HepG2 (cell line): ENCODE measurements around the gene EXOC7. TPM values are rescaled to one million over a fixed set of nuclear protein-coding genes. Genes with fewer than 3 reads are reported as not detected.

ENCODE experiments used
- ARHGAP35 ChIP-seq: sonication (generic); formaldehyde crosslinking; IDR thresholded peaks from 2 replicates; pipeline ENCODE4 v1.9.0; 2022; ENCODE audit warnings: mild to moderate bottlenecking, inconsistent platforms, moderate library complexity, missing genetic modification reagents, borderline replicate concordance
- ATF2 ChIP-seq: sonication (generic); formaldehyde crosslinking; IDR thresholded peaks from 2 replicates; pipeline ENCODE4 v1.4.0; 2020; ENCODE audit warnings: missing genetic modification reagents
- ETV5 ChIP-seq: IDR thresholded peaks from 2 replicates; pipeline ENCODE4 v1.6.1; 2018; ENCODE audit warnings: missing biosample characterization, missing genetic modification reagents, inconsistent platforms, borderline replicate concordance
- HOXA7 ChIP-seq: sonication (generic); formaldehyde crosslinking; IDR thresholded peaks from 2 replicates; pipeline ENCODE4 v1.8.1; 2022; ENCODE audit warnings: mild to moderate bottlenecking, missing genetic modification reagents, moderate library complexity
- IRF2 ChIP-seq: IDR thresholded peaks from 2 replicates; pipeline ENCODE4 v1.6.1; 2018; ENCODE audit warnings: missing genetic modification reagents, missing compliant biosample characterization
- MAFF ChIP-seq: IDR thresholded peaks from 2 replicates; pipeline ENCODE4 v1.6.1; 2011; ENCODE audit warnings: low read depth, low read length, improper control_type of control experiment
- MZF1 ChIP-seq: sonication (generic); formaldehyde crosslinking; IDR thresholded peaks from 2 replicates; pipeline ENCODE4 v1.8.1; 2023; ENCODE audit warnings: mild to moderate bottlenecking, missing genetic modification reagents, borderline replicate concordance
- NCOA1 ChIP-seq: sonication (generic); formaldehyde crosslinking; IDR thresholded peaks from 2 replicates; pipeline ENCODE4 v1.9.0; 2021; ENCODE audit warnings: missing genetic modification reagents
- NFIC ChIP-seq: IDR thresholded peaks from 2 replicates; pipeline ENCODE4 v1.6.1; 2012; ENCODE audit warnings: mild to moderate bottlenecking, low read length, inconsistent platforms
- NR2C2 ChIP-seq: sonication (generic); formaldehyde crosslinking; IDR thresholded peaks from 2 replicates; pipeline ENCODE4 v1.4.0; 2020; ENCODE audit warnings: missing genetic modification reagents, mild to moderate bottlenecking, moderate library complexity, borderline replicate concordance
- PPARG ChIP-seq: conservative IDR thresholded peaks from 2 replicates; pipeline ENCODE4 v1.6.1; 2016; ENCODE audit warnings: missing biosample characterization, missing genetic modification reagents
- RFX3 ChIP-seq: IDR thresholded peaks from 2 replicates; pipeline ENCODE4 v1.6.1; 2016; ENCODE audit warnings: missing biosample characterization, missing genetic modification reagents
- RXRA ChIP-seq: sonication (generic); formaldehyde crosslinking; IDR thresholded peaks from 2 replicates; pipeline ENCODE4 v1.5.1; 2020; ENCODE audit warnings: missing genetic modification reagents
- RXRB ChIP-seq: IDR thresholded peaks from 2 replicates; pipeline ENCODE4 v1.6.1; 2016; ENCODE audit warnings: borderline replicate concordance, missing genetic modification reagents, missing compliant biosample characterization
- SAP130 ChIP-seq: IDR thresholded peaks from 2 replicates; pipeline ENCODE4 v1.6.1; 2016; ENCODE audit warnings: low read depth
- TEAD3 ChIP-seq: optimal IDR thresholded peaks from 2 replicates; pipeline ENCODE3; 2016; ENCODE audit warnings: borderline replicate concordance
- ZMYM3 ChIP-seq: sonication (generic); formaldehyde crosslinking; IDR thresholded peaks from 2 replicates; pipeline ENCODE4 v1.5.1; 2020; ENCODE audit warnings: mild to moderate bottlenecking, missing genetic modification reagents
- ZNF12 ChIP-seq: sonication (generic); formaldehyde crosslinking; IDR thresholded peaks from 2 replicates; pipeline ENCODE4 v1.5.0; 2020; ENCODE audit warnings: missing genetic modification reagents
- ZNF607 ChIP-seq: sonication (generic); formaldehyde crosslinking; IDR thresholded peaks from 2 replicates; pipeline ENCODE4 v1.5.1; 2020; ENCODE audit warnings: missing genetic modification reagents, mild to moderate bottlenecking, borderline replicate concordance
- ZNF614 ChIP-seq: IDR thresholded peaks from 2 replicates; pipeline ENCODE4 v1.6.1; 2018; ENCODE audit warnings: missing biosample characterization, missing genetic modification reagents, inconsistent platforms, borderline replicate concordance
- ZNF749 ChIP-seq: sonication (generic); formaldehyde crosslinking; IDR thresholded peaks from 2 replicates; pipeline ENCODE4 v1.8.0; 2022; ENCODE audit warnings: mild to moderate bottlenecking, missing genetic modification reagents, moderate library complexity, borderline replicate concordance
- polyA plus RNA-seq, 8 experiments: library from polyadenylated mRNA; depleted of rRNA in 3 of 8; stranded (reverse) in 7 of 8; unstranded in 1 of 8; fragments of >200 nt; fragmentation: Illumina TruSeq in 4 of 8; extraction: Trizol in 4 of 8; gene quantifications; 2 replicates each; pipeline versions ENCODE4 v1.2.1 to v1.2.3, GENCODE V29; 2011 to 2016; ENCODE audit warnings: low read depth in 4 of 8, missing spikeins in 1 of 8, mixed read lengths in 1 of 8; ENCODE audit not compliant: insufficient read depth in 1 of 8
- total RNA-seq, 5 experiments: library from RNA; depleted of rRNA; stranded (reverse); fragments of >200 nt; fragmentation: Illumina TruSeq; extraction: Trizol; gene quantifications; 2 replicates each; pipeline ENCODE4 v1.2.3, GENCODE V29; 2016; ENCODE audit warnings: low read depth in 1 of 5
- TF ChIP-seq, protein P1 (sequence below): sonication (generic); formaldehyde crosslinking; IDR thresholded peaks from 2 replicates; pipeline ENCODE4 v1.5.1; 2020; ENCODE audit warnings: mild to moderate bottlenecking, missing genetic modification reagents

Gene EXOC7
- total and polyA plus RNA-seq, 2 of the 13 experiments (the other 11 are each of a cell fraction or from before 2014, with no cell fraction given), result 86.9 to 116 TPM

DNA sequence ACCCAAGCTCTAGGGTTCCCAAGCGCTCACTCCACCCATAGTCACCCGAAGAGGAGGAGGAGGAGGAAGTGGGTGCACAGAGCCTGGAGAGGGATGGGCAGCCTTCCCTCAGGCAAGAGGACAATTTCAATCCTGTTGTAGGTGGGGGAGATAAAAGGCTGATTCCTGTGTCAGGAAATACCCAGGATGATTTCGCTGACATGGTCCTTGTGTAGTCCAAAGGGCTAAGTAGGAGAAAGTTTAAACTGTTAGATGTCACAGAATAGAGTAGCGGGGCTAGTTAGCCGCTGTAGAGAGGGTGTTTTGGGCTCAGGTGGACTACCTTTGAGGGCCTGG is 1.3 kb upstream of the EXOC7 start (continued):
- TF ChIP-seq, protein P1, sequence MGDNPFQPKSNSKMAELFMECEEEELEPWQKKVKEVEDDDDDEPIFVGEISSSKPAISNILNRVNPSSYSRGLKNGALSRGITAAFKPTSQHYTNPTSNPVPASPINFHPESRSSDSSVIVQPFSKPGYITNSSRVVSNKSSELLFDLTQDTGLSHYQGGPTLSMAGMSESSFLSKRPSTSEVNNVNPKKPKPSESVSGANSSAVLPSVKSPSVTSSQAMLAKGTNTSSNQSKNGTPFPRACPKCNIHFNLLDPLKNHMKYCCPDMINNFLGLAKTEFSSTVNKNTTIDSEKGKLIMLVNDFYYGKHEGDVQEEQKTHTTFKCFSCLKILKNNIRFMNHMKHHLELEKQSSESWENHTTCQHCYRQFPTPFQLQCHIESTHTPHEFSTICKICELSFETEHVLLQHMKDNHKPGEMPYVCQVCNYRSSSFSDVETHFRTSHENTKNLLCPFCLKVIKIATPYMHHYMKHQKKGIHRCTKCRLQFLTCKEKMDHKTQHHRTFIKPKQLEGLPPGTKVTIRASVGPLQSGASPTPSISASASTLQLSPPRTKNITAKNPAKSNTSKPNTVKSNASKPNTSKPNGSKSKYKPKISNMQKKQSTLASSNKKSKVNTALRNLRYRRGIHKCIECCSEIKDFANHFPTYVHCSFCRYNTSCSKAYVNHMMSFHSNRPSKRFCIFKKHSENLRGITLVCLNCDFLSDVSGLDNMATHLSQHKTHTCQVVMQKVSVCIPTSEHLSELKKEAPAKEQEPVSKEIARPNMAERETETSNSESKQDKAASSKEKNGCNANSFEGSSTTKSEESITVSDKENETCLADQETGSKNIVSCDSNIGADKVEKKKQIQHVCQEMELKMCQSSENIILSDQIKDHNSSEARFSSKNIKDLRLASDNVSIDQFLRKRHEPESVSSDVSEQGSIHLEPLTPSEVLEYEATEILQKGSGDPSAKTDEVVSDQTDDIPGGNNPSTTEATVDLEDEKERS (CRISPR knock-in tag), result 0 out of 2 replicates have a peak, but pooled peaks have one; percentile 19
- TF ChIP-seq HOXA7 (CRISPR knock-in tag), result no peak
- TF ChIP-seq RFX3 (CRISPR knock-in tag), result no peak
- TF ChIP-seq ZNF607 (CRISPR knock-in tag), result 0 out of 2 replicates have a peak, but pooled peaks have one; percentile 31
- TF ChIP-seq NFIC, result no peak
- TF ChIP-seq NR2C2 (CRISPR knock-in tag), result no peak
- TF ChIP-seq MAFF, result peak; percentile 44; the same call in 1 of the 2 replicates
- TF ChIP-seq ZMYM3 (CRISPR knock-in tag), result 0 out of 2 replicates have a peak, but pooled peaks have one; percentile 18
- 0 out of 2 replicates have a peak, but pooled peaks have one; percentile 21 for TF ChIP-seq RXRA
- TF ChIP-seq ETV5 (CRISPR knock-in tag), result peak; percentile 62
- TF ChIP-seq ATF2, result no peak
- peak; percentile 44 for TF ChIP-seq TEAD3 (CRISPR knock-in tag)
- TF ChIP-seq RXRB, result peak; percentile 72; the same call in 1 of the 2 replicates
- no peak for TF ChIP-seq ARHGAP35 (CRISPR knock-in tag)
- peak; percentile 84 for TF ChIP-seq PPARG (CRISPR knock-in tag)
- TF ChIP-seq SAP130 (CRISPR knock-in tag), result peak; percentile 58
- TF ChIP-seq ZNF12 (CRISPR knock-in tag), result no peak
- peak; percentile 30; the same call in 1 of the 2 replicates for TF ChIP-seq IRF2 (CRISPR knock-in tag)
- TF ChIP-seq ZNF614 (CRISPR knock-in tag), result 0 out of 2 replicates have a peak, but pooled peaks have one; percentile 11
- TF ChIP-seq NCOA1 (CRISPR knock-in tag), result no peak
- no peak for TF ChIP-seq ZNF749 (CRISPR knock-in tag)
- TF ChIP-seq MZF1 (CRISPR knock-in tag), result 0 out of 2 replicates have a peak, but pooled peaks have one; percentile 65
